ENCODE data around the gene BIVM. TPM values are rescaled to one million over a fixed set of nuclear protein-coding genes. Genes with fewer than 3 reads are reported as not detected.

The BIVM gene
- total and polyA plus RNA-seq, 3 experiments from 2014 or later, result 14.2 to 16.0 (median 14.6) TPM

GRCh38 chr13:102825921-102826706 lies 27.2 kb downstream of the BIVM start:
- no peak overlapping the region for H3K27ac ChIP-seq (ENCODE audit: low read depth, low read length)
- no peaks in the 10 kb centered on the region for H3K4me1 Mint-ChIP-seq
- H3K4me1 ChIP-seq (ENCODE audit: insufficient read depth, low read length), result no peaks in the 10 kb centered on the region
- peak overlapping the region in 2 of 8 donors; percentile 45 to 52 for H3K27ac Mint-ChIP-seq
- no peaks in the 10 kb centered on the region for H3K9me3 Mint-ChIP-seq
- H3K4me3 ChIP-seq (ENCODE audit: low read length), result no peak overlapping the region
- POLR2A ChIA-PET, result no interaction called here
- no peaks in the 10 kb centered on the region for H3K27me3 ChIP-seq (ENCODE audit: insufficient read depth, low read length, poor library complexity, severe bottlenecking)
- H3K9me3 ChIP-seq (ENCODE audit: low read length), result no peaks in the 10 kb centered on the region
- no peaks in the 10 kb centered on the region for H3K27me3 Mint-ChIP-seq
- no peak for DNase-seq
- no peaks in the 10 kb centered on the region for H3K36me3 ChIP-seq (ENCODE audit: insufficient read depth, low read length)
- CTCF ChIA-PET, result no interaction called here
- peaks cover 12 to 47% (median 13%) of the 10 kb centered on the region in 3 donors for H3K36me3 Mint-ChIP-seq
- H3K4me3 Mint-ChIP-seq, result no peak overlapping the region

- Histone ChIP-seq H3K9me3 (ENCODE audit: low read length) (no peaks in the 10 kb centered on the region), H3K27me3 (ENCODE audit: insufficient read depth, low read length, poor library complexity, severe bottlenecking) (no peaks in the 10 kb centered on the region), H3K36me3 (ENCODE audit: insufficient read depth, low read length) (no peaks in the 10 kb centered on the region), H3K4me3 (ENCODE audit: low read length) (no peak overlapping the region), H3K27ac (ENCODE audit: low read depth, low read length) (no peak overlapping the region), H3K4me1 (ENCODE audit: insufficient read depth, low read length) (no peaks in the 10 kb centered on the region)
- Mint-ChIP-seq H3K27me3 (no peaks in the 10 kb centered on the region), H3K4me3 (no peak overlapping the region), H3K4me1 (no peaks in the 10 kb centered on the region), H3K36me3 (peaks cover 0 to 44% (median 6%) of the 10 kb centered on the region in 3 donors), H3K27ac (peak overlapping the region in 2 of 8 donors; percentile 6 to 54), H3K9me3 (no peaks in the 10 kb centered on the region)
- ChIA-PET POLR2A (no interaction called here), CTCF (interaction anchor here (1.0 to 1.2 kb wide), 2 partner anchors 9 to 30 kb away, joined by 3 to 4 read pairs; no protein-coding TSS in a partner anchor)
- DNase-seq, result no peak
These were observed 31.7 kb downstream of the BIVM start for GRCh38 chr13:102830646-102831045.

- Histone ChIP-seq H3K9me3 (ENCODE audit: low read length) (no peaks in the 10 kb centered on the region), H3K4me1 (ENCODE audit: insufficient read depth, low read length) (no peaks in the 10 kb centered on the region), H3K27ac (ENCODE audit: low read depth, low read length) (no peak overlapping the region), H3K4me3 (ENCODE audit: low read length) (no peak overlapping the region), H3K36me3 (ENCODE audit: insufficient read depth, low read length) (no peaks in the 10 kb centered on the region), H3K27me3 (ENCODE audit: insufficient read depth, low read length, poor library complexity, severe bottlenecking) (no peaks in the 10 kb centered on the region)
- H3K9me3 Mint-ChIP-seq, result no peaks in the 10 kb centered on the region
- ChIA-PET POLR2A (no interaction called here), CTCF (interaction anchor here (0.8 kb wide), 1 partner anchor 36 kb away, joined by 3 read pairs; no protein-coding TSS in a partner anchor)
- peak overlapping the region in 1 of 8 donors; percentile 7 for H3K27ac Mint-ChIP-seq
- H3K36me3 Mint-ChIP-seq, result peaks cover 0 to 50% (median 16%) of the 10 kb centered on the region in 3 donors
- DNase-seq, result no peak
- no peaks in the 10 kb centered on the region for H3K27me3 Mint-ChIP-seq
- H3K4me3 Mint-ChIP-seq, result no peak overlapping the region
- no peaks in the 10 kb centered on the region for H3K4me1 Mint-ChIP-seq
These were observed 37.6 kb downstream of the BIVM start for GRCh38 chr13:102836471-102836870.

- Histone ChIP-seq H3K27ac (ENCODE audit: low read depth, low read length) (no peak overlapping the region), H3K9me3 (ENCODE audit: low read length) (no peaks in the 10 kb centered on the region), H3K36me3 (ENCODE audit: insufficient read depth, low read length) (no peaks in the 10 kb centered on the region), H3K4me1 (ENCODE audit: insufficient read depth, low read length) (no peaks in the 10 kb centered on the region), H3K4me3 (ENCODE audit: low read length) (no peak overlapping the region), H3K27me3 (ENCODE audit: insufficient read depth, low read length, poor library complexity, severe bottlenecking) (no peaks in the 10 kb centered on the region)
- no peak overlapping the region for H3K4me3 Mint-ChIP-seq
- ChIA-PET CTCF (no interaction called here), POLR2A (no interaction called here)
- H3K36me3 Mint-ChIP-seq, result peaks cover 0 to 43% (median 16%) of the 10 kb centered on the region in 3 donors
- no peaks in the 10 kb centered on the region for H3K4me1 Mint-ChIP-seq
- no peak for DNase-seq
- no peak overlapping the region for H3K27ac Mint-ChIP-seq
- H3K27me3 Mint-ChIP-seq, result no peaks in the 10 kb centered on the region
- H3K9me3 Mint-ChIP-seq, result no peaks in the 10 kb centered on the region
These were observed 39.4 kb downstream of the BIVM start for GRCh38 chr13:102838273-102838672.

GRCh38 chr13:102838982-102839381 lies 40.1 kb downstream of the BIVM start:
- no peak for DNase-seq
- H3K27me3 Mint-ChIP-seq, result no peaks in the 10 kb centered on the region
- H3K4me3 ChIP-seq (ENCODE audit: low read length), result no peak overlapping the region
- ChIA-PET POLR2A (no interaction called here), CTCF (no interaction called here)
- no peaks in the 10 kb centered on the region for H3K9me3 ChIP-seq (ENCODE audit: low read length)
- no peaks in the 10 kb centered on the region for H3K27me3 ChIP-seq (ENCODE audit: insufficient read depth, low read length, poor library complexity, severe bottlenecking)
- H3K36me3 Mint-ChIP-seq, result peaks cover 0 to 40% (median 12%) of the 10 kb centered on the region in 3 donors
- H3K9me3 Mint-ChIP-seq, result no peaks in the 10 kb centered on the region
- no peaks in the 10 kb centered on the region for H3K36me3 ChIP-seq (ENCODE audit: insufficient read depth, low read length)
- H3K4me1 ChIP-seq (ENCODE audit: insufficient read depth, low read length), result no peaks in the 10 kb centered on the region
- no peaks in the 10 kb centered on the region for H3K4me1 Mint-ChIP-seq
- no peak overlapping the region for H3K27ac ChIP-seq (ENCODE audit: low read depth, low read length)
- peak overlapping the region in 1 of 7 donors; percentile 1 for H3K4me3 Mint-ChIP-seq
- peak overlapping the region in 3 of 8 donors; percentile 0 to 2 (median 1) for H3K27ac Mint-ChIP-seq

GRCh38 chr13:102839462-102839861 lies 40.5 kb downstream of the BIVM start:
- Histone ChIP-seq H3K27ac (ENCODE audit: low read depth, low read length) (no peak overlapping the region), H3K36me3 (ENCODE audit: insufficient read depth, low read length) (no peaks in the 10 kb centered on the region), H3K27me3 (ENCODE audit: insufficient read depth, low read length, poor library complexity, severe bottlenecking) (no peaks in the 10 kb centered on the region), H3K4me1 (ENCODE audit: insufficient read depth, low read length) (peaks cover under 1% of the 10 kb centered on the region), H3K4me3 (ENCODE audit: low read length) (no peak overlapping the region), H3K9me3 (ENCODE audit: low read length) (no peaks in the 10 kb centered on the region)
- Mint-ChIP-seq H3K27ac (peak overlapping the region in 2 of 8 donors; percentile 1 to 2), H3K27me3 (no peaks in the 10 kb centered on the region), H3K4me3 (peak overlapping the region in 1 of 7 donors; percentile 2), H3K36me3 (peaks cover 0 to 36% (median 11%) of the 10 kb centered on the region in 3 donors), H3K9me3 (no peaks in the 10 kb centered on the region), H3K4me1 (peaks cover 2% of the 10 kb centered on the region in 3 donors)
- DNase-seq, result no peak
- ChIA-PET POLR2A (no interaction called here), CTCF (no interaction called here)

GRCh38 chr13:102845289-102845629 lies 46.3 kb downstream of the BIVM start:
- Histone ChIP-seq H3K27me3 (ENCODE audit: insufficient read depth, low read length, poor library complexity, severe bottlenecking) (no peaks in the 10 kb centered on the region), H3K9me3 (ENCODE audit: low read length) (no peaks in the 10 kb centered on the region), H3K27ac (ENCODE audit: low read depth, low read length) (peak overlapping the region; percentile 99), H3K4me3 (ENCODE audit: low read length) (peak overlapping the region; percentile 97), H3K4me1 (ENCODE audit: insufficient read depth, low read length) (peaks cover 38% of the 10 kb centered on the region), H3K36me3 (ENCODE audit: insufficient read depth, low read length) (no peaks in the 10 kb centered on the region)
- POLR2A ChIA-PET, result interaction anchor here (0.6 to 4.7 kb wide), 10 partner anchors 28 to 1227 kb away, joined by 3 to 171 read pairs (median 4); partner anchors contain the start of genes BIVM, POGLUT2, TEX30 and TPP2
- Mint-ChIP-seq H3K4me3 (peak overlapping the region; percentile 91 to 99 (median 97)), H3K27ac (peak overlapping the region; percentile 93 to 100 (median 99)), H3K27me3 (peaks cover 0 to 5% of the 10 kb centered on the region in 2 donors), H3K36me3 (peaks cover 0 to 36% (median 5%) of the 10 kb centered on the region in 3 donors), H3K9me3 (peaks cover 0 to 2% (median 0%) of the 10 kb centered on the region in 5 donors), H3K4me1 (peaks cover 37 to 47% (median 46%) of the 10 kb centered on the region in 3 donors)
- DNase-seq, result no peak
- CTCF ChIA-PET, result interaction anchor here (0.7 to 4.8 kb wide), 10 partner anchors 10 to 266 kb away, joined by 3 to 36 read pairs (median 7); partner anchors contain the start of genes BIVM, POGLUT2 and TEX30
